Transverse colon (tissue), 4 donors: ENCODE measurements around the gene CEP250.

Experiments
- EP300 ChIP-seq: sonication (generic); formaldehyde crosslinking; IDR thresholded peaks from one replicate; pipeline ENCODE4 v1.6.1; 2017; ENCODE audit warnings: antibody characterized with exemption, low read depth
- POLR2A ChIP-seq: fragments of 450-650 bp; IDR thresholded peaks from one replicate; pipeline ENCODE4 v1.6.1; 2016; ENCODE audit warnings: antibody characterized with exemption, mild to moderate bottlenecking, moderate library complexity
- POLR2AphosphoS5 ChIP-seq, 3 donors: sonication (generic); formaldehyde crosslinking; IDR thresholded peaks; one replicate each; pipeline ENCODE4 v1.6.1; 2016; ENCODE audit warnings: antibody characterized with exemption in 3 of 3
- TF ChIP-seq, protein P1 (sequence below), 5 experiments: fragments of 200-600 bp in 3 of 5; fragments of 450-650 bp in 2 of 5; sonication (generic) in 3 of 5; IDR thresholded peaks; 1 replicate in 2 of 5; 2 replicates in 3 of 5; pipeline ENCODE4 v1.5.1; 2016 to 2017; ENCODE audit warnings: antibody characterized with exemption in 5 of 5, inconsistent platforms in 3 of 5, mild to moderate bottlenecking in 2 of 5, moderate library complexity in 1 of 5

DNA sequence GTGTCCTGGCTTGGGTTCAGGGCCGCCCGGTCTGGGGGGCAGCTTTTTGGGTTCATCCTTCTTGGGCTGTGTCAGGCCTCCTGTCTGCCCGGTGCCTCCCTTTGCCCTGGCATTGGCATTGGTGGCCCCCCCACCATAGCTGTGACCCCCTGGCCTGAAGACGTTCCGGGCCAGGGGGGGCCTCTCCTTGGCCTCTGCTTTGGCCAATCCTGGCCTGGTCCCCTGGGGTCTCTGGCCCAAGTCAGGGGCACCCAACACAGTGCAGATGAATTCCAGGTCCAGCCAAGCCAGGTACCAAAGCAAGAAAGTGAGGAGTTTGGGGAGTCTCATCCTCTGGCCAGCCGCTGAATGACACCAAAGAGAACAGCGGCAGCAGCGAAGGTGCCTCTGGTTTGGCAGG lies 17.8 kb upstream of the CEP250 start:
- TF ChIP-seq, protein P1, sequence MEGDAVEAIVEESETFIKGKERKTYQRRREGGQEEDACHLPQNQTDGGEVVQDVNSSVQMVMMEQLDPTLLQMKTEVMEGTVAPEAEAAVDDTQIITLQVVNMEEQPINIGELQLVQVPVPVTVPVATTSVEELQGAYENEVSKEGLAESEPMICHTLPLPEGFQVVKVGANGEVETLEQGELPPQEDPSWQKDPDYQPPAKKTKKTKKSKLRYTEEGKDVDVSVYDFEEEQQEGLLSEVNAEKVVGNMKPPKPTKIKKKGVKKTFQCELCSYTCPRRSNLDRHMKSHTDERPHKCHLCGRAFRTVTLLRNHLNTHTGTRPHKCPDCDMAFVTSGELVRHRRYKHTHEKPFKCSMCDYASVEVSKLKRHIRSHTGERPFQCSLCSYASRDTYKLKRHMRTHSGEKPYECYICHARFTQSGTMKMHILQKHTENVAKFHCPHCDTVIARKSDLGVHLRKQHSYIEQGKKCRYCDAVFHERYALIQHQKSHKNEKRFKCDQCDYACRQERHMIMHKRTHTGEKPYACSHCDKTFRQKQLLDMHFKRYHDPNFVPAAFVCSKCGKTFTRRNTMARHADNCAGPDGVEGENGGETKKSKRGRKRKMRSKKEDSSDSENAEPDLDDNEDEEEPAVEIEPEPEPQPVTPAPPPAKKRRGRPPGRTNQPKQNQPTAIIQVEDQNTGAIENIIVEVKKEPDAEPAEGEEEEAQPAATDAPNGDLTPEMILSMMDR (IDR thresholded peaks at IDR 0.05), result no peak
- TF ChIP-seq POLR2A (no peak), POLR2AphosphoS5 (IDR thresholded peaks at IDR 0.05) (no peak), EP300 (no peak)
